ENCODE data around the gene ESR1.

DNA sequence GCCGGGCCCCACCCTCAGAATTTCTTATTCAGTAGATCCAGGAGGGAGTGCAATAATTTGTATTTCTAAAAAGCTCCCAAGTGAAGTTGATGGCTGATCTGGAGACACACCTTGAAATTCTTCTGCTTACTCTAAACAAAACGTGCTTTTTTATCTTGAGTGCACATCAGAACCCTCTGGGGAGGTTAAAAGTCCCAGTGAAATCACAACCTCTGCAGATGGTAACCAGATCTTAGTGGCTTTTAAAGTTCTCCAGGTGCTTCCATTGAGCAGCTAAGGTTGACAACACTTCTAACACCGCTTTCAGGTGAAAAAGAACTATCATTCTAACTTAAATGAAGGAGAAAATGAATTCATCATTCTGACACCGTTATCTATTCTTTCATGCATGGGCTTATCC lies 45.6 kb upstream of the ESR1 start:
- no peak for TF ChIP-seq CTCF (IDR thresholded peaks at IDR 0.05)
- TF ChIP-seq POLR2A (IDR thresholded peaks at IDR 0.05): no peak
